Panc1 (cell line): ENCODE results near the gene PRSS22.

ENCODE experiments used
- REST ChIP-seq, 2 experiments: IDR thresholded peaks; 2 replicates each; pipeline ENCODE4 v1.6.1; 2011 to 2012; ENCODE audit warnings: low read depth in 2 of 2, control low read depth in 1 of 2, low read length in 1 of 2, mild to moderate bottlenecking in 1 of 2, moderate library complexity in 1 of 2; ENCODE audit not compliant: insufficient read depth in 1 of 2
- SIN3A ChIP-seq: IDR thresholded peaks from 2 replicates; pipeline ENCODE4 v1.6.1; 2012; ENCODE audit warnings: low read depth, mild to moderate bottlenecking, low read length, moderate library complexity, borderline replicate concordance; ENCODE audit not compliant: insufficient read depth
- TF ChIP-seq, protein P1 (sequence below): fragments of 450-650 bp; IDR thresholded peaks from 2 replicates; pipeline ENCODE4 v1.5.1; 2017; ENCODE audit warnings: mild to moderate bottlenecking

- TF ChIP-seq, protein P1, sequence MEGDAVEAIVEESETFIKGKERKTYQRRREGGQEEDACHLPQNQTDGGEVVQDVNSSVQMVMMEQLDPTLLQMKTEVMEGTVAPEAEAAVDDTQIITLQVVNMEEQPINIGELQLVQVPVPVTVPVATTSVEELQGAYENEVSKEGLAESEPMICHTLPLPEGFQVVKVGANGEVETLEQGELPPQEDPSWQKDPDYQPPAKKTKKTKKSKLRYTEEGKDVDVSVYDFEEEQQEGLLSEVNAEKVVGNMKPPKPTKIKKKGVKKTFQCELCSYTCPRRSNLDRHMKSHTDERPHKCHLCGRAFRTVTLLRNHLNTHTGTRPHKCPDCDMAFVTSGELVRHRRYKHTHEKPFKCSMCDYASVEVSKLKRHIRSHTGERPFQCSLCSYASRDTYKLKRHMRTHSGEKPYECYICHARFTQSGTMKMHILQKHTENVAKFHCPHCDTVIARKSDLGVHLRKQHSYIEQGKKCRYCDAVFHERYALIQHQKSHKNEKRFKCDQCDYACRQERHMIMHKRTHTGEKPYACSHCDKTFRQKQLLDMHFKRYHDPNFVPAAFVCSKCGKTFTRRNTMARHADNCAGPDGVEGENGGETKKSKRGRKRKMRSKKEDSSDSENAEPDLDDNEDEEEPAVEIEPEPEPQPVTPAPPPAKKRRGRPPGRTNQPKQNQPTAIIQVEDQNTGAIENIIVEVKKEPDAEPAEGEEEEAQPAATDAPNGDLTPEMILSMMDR: no peak
- no peak for TF ChIP-seq REST (IDR thresholded peaks at IDR 0.05; ENCODE audit: insufficient read depth in 1 of 2, low read depth in 2 of 2, low read length in 1 of 2)
- no peak for TF ChIP-seq SIN3A
Observed at GRCh38 chr16:2866431-2866830, 8.5 kb upstream of the PRSS22 start.
